Neural progenitor cell (in vitro differentiated cells): Measurements from ENCODE around the gene RHOA. TPM values are rescaled to one million over a fixed set of nuclear protein-coding genes. Genes with fewer than 3 reads are reported as not detected.
"Not testable (repeated sequence)": the region's sequence is repeated elsewhere in the genome, so short reads cannot be mapped to it uniquely, and the experiment has no call there.

Experiments used
- DNase-seq: peaks from one replicate; pipeline ENCODE4 v3.0.0-alpha.2; 2016; ENCODE audit warnings: low spot score
- H2AFZ ChIP-seq: fragments of 200-600 bp; sonication (generic); replicated peaks from 2 replicates; pipeline ENCODE4 v1.6.1; 2016; ENCODE audit warnings: antibody characterized with exemption
- H3F3A ChIP-seq: fragments of 200-600 bp; sonication (generic); 2 replicates; pipeline ENCODE4 v1.6.1; 2016; ENCODE audit warnings: antibody characterized with exemption, low read depth
- H3K27ac ChIP-seq: fragments of 200-600 bp; sonication (generic); 2 replicates; pipeline ENCODE4 v1.5.1; 2016; ENCODE audit warnings: mild to moderate bottlenecking
- H3K27me3 ChIP-seq: fragments of 200-600 bp; sonication (generic); 2 replicates; pipeline ENCODE4 v1.6.1; 2016; ENCODE audit warnings: mild to moderate bottlenecking, moderate library complexity
- H3K36me3 ChIP-seq: fragments of 200-600 bp; sonication (generic); 2 replicates; pipeline ENCODE4 v1.5.1; 2016
- H3K4me1 ChIP-seq: fragments of 200-600 bp; sonication (generic); 2 replicates; pipeline ENCODE4 v1.6.1; 2016; ENCODE audit warnings: mixed run types
- H3K4me2 ChIP-seq: fragments of 200-600 bp; sonication (generic); 2 replicates; pipeline ENCODE4 v1.6.1; 2016
- H3K4me3 ChIP-seq: fragments of 200-600 bp; sonication (generic); 2 replicates; pipeline ENCODE4 v1.5.1; 2016
- H3K79me2 ChIP-seq: fragments of 200-600 bp; sonication (generic); 2 replicates; pipeline ENCODE4 v1.6.1; 2016; ENCODE audit warnings: low read depth
- H3K9ac ChIP-seq: fragments of 200-600 bp; sonication (generic); 2 replicates; pipeline ENCODE4 v1.6.1; 2016
- H3K9me3 ChIP-seq: fragments of 200-600 bp; sonication (generic); 2 replicates; pipeline ENCODE4 v1.5.1; 2016; ENCODE audit warnings: low read depth
- H4K20me1 ChIP-seq: fragments of 200-600 bp; sonication (generic); 2 replicates; pipeline ENCODE4 v1.6.1; 2016; ENCODE audit warnings: low read depth
- H3K27ac Mint-ChIP-seq: 3 replicates; pipeline ENCODE4 v1.8.0; 2021; ENCODE audit warnings: mixed read lengths
- H3K27me3 Mint-ChIP-seq: 2 replicates; pipeline ENCODE4 v1.8.0; 2022; ENCODE audit warnings: low read depth, mild to moderate bottlenecking, inconsistent platforms, moderate library complexity, mixed read lengths; ENCODE audit not compliant: insufficient read depth
- H3K36me3 Mint-ChIP-seq: 3 replicates; pipeline ENCODE4 v1.8.0; 2021; ENCODE audit warnings: mixed read lengths
- H3K4me1 Mint-ChIP-seq: 3 replicates; pipeline ENCODE4 v1.8.0; 2021; ENCODE audit warnings: mixed read lengths
- H3K4me3 Mint-ChIP-seq: 3 replicates; pipeline ENCODE4 v1.8.0; 2021; ENCODE audit warnings: mild to moderate bottlenecking, moderate library complexity, mixed read lengths
- H3K9me3 Mint-ChIP-seq: 3 replicates; pipeline ENCODE4 v1.8.0; 2020; ENCODE audit warnings: mixed read lengths
- EZH2 ChIP-seq: fragments of 200-600 bp; sonication (generic); IDR thresholded peaks from 2 replicates; pipeline ENCODE4 v1.6.1; 2017; ENCODE audit warnings: antibody characterized with exemption, mild to moderate bottlenecking, moderate library complexity
- EZH2phosphoT487 ChIP-seq: fragments of 200-600 bp; sonication (generic); IDR thresholded peaks from 2 replicates; pipeline ENCODE4 v1.6.1; 2017; ENCODE audit warnings: antibody characterized with exemption
- total RNA-seq: library from RNA; depleted of rRNA; stranded (reverse); fragments of >200 nt; gene quantifications from 2 replicates; pipeline ENCODE4 v1.2.3, GENCODE V29; 2015; ENCODE audit warnings: low replicate concordance
- TF ChIP-seq, protein P1 (sequence below): fragments of 200-600 bp; sonication (generic); IDR thresholded peaks from 2 replicates; pipeline ENCODE4 v1.5.1; 2017; ENCODE audit warnings: antibody characterized with exemption, mild to moderate bottlenecking

RHOA gene
- total RNA-seq, 1 donor from 2014 or later: 460 TPM

- H3K27ac ChIP-seq: no peak overlapping the region
- H3K9me3 Mint-ChIP-seq: peaks cover 3% of the 10 kb centered on the region
Measured at GRCh38 chr3:49397470-49397869, 14.3 kb downstream of the RHOA start.

GRCh38 chr3:49391310-49391709 lies 20.5 kb downstream of the RHOA start:
- not testable (repeated sequence) for H2AFZ ChIP-seq, H3K27ac Mint-ChIP-seq, H3K4me3 Mint-ChIP-seq, H3K27me3 Mint-ChIP-seq, H3K9ac ChIP-seq, H3K4me2 ChIP-seq, H3F3A ChIP-seq, H3K36me3 ChIP-seq, H3K9me3 ChIP-seq, H3K9me3 Mint-ChIP-seq, H3K27ac ChIP-seq, H3K4me3 ChIP-seq, DNase-seq, H3K4me1 ChIP-seq, H3K4me1 Mint-ChIP-seq, H3K27me3 ChIP-seq
- peaks cover 88% of the 10 kb centered on the region for H4K20me1 ChIP-seq
- peaks cover 100% of the 10 kb centered on the region for H3K79me2 ChIP-seq
- peaks cover 27% of the 10 kb centered on the region for H3K36me3 Mint-ChIP-seq

More at GRCh38 chr3:49397470-49397869, 14.3 kb downstream of the RHOA start:
- Histone ChIP-seq H3K79me2 (peaks cover 100% of the 10 kb centered on the region), H3K9ac (no peak overlapping the region), H2AFZ (no peak overlapping the region), H3F3A (peaks cover 3% of the 10 kb centered on the region), H3K4me1 (no peaks in the 10 kb centered on the region), H3K27me3 (no peaks in the 10 kb centered on the region), H3K36me3 (no peaks in the 10 kb centered on the region), H3K4me2 (no peak overlapping the region), H4K20me1 (peaks cover 84% of the 10 kb centered on the region), H3K9me3 (no peaks in the 10 kb centered on the region), H3K4me3 (no peak overlapping the region)
- TF ChIP-seq, protein P1, sequence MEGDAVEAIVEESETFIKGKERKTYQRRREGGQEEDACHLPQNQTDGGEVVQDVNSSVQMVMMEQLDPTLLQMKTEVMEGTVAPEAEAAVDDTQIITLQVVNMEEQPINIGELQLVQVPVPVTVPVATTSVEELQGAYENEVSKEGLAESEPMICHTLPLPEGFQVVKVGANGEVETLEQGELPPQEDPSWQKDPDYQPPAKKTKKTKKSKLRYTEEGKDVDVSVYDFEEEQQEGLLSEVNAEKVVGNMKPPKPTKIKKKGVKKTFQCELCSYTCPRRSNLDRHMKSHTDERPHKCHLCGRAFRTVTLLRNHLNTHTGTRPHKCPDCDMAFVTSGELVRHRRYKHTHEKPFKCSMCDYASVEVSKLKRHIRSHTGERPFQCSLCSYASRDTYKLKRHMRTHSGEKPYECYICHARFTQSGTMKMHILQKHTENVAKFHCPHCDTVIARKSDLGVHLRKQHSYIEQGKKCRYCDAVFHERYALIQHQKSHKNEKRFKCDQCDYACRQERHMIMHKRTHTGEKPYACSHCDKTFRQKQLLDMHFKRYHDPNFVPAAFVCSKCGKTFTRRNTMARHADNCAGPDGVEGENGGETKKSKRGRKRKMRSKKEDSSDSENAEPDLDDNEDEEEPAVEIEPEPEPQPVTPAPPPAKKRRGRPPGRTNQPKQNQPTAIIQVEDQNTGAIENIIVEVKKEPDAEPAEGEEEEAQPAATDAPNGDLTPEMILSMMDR: no peak
- no peak for TF ChIP-seq EZH2phosphoT487
- no peak for TF ChIP-seq EZH2
- Mint-ChIP-seq H3K4me1 (peaks cover 16% of the 10 kb centered on the region), H3K27me3 (peaks cover 2% of the 10 kb centered on the region), H3K36me3 (peaks cover 38% of the 10 kb centered on the region), H3K27ac (no peak overlapping the region), H3K4me3 (no peak overlapping the region)
- peak; percentile 33 for DNase-seq

DNA sequence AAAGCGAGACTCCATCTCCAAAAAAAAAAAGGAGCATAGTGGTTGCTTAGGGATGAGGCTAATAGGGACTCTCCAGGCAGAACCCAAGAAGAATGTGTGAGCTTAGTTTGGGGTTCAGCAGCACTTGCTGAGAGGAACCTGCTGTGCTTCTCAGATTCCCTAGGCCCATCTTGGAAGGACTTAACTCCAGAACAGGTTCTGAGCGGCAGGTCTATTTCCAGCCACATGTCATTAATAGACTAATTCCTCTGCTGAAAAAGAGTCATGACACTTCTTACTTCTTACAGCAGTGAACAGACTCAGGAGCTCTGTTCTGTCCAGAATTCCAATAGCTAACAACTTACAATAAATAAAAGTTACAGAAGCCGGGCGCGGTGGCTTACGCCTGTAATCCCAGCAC lies 22.5 kb downstream of the RHOA start:
- peaks cover 90% of the 10 kb centered on the region for H4K20me1 ChIP-seq
- H3K27me3 Mint-ChIP-seq: peaks cover 3% of the 10 kb centered on the region
- TF ChIP-seq EZH2 (no peak), EZH2phosphoT487 (no peak)
- TF ChIP-seq, protein P1: no peak
- no peak overlapping the region for H3K9ac ChIP-seq
- no peaks in the 10 kb centered on the region for H3K9me3 ChIP-seq
- no peaks in the 10 kb centered on the region for H3K36me3 ChIP-seq
- H3K4me3 Mint-ChIP-seq: no peak overlapping the region
- DNase-seq: no peak
- peaks cover 16% of the 10 kb centered on the region for H3K36me3 Mint-ChIP-seq
- no peaks in the 10 kb centered on the region for H3K27me3 ChIP-seq
- H2AFZ ChIP-seq: no peak overlapping the region
- H3K79me2 ChIP-seq: peaks cover 100% of the 10 kb centered on the region
- no peak overlapping the region for H3K4me3 ChIP-seq
- no peak overlapping the region for H3K27ac ChIP-seq
- no peak overlapping the region for H3K27ac Mint-ChIP-seq
- no peaks in the 10 kb centered on the region for H3K9me3 Mint-ChIP-seq
- no peak overlapping the region for H3K4me2 ChIP-seq
- H3K4me1 ChIP-seq: no peaks in the 10 kb centered on the region
- peaks cover 2% of the 10 kb centered on the region for H3K4me1 Mint-ChIP-seq
- peaks cover 4% of the 10 kb centered on the region for H3F3A ChIP-seq

GRCh38 chr3:49388289-49388820 lies 23.4 kb downstream of the RHOA start:
- Mint-ChIP-seq H3K4me1 (no peaks in the 10 kb centered on the region), H3K27me3 (peaks cover 3% of the 10 kb centered on the region), H3K36me3 (peaks cover 18% of the 10 kb centered on the region), H3K27ac (no peak overlapping the region), H3K4me3 (no peak overlapping the region), H3K9me3 (no peaks in the 10 kb centered on the region)
- Histone ChIP-seq H3K79me2 (peaks cover 100% of the 10 kb centered on the region), H3K4me3 (no peak overlapping the region), H3K36me3 (no peaks in the 10 kb centered on the region), H3K27ac (no peak overlapping the region), H3K4me2 (no peak overlapping the region), H3K9ac (no peak overlapping the region), H3F3A (peaks cover 4% of the 10 kb centered on the region), H4K20me1 (peaks cover 92% of the 10 kb centered on the region), H3K4me1 (no peaks in the 10 kb centered on the region), H3K9me3 (no peaks in the 10 kb centered on the region), H2AFZ (no peak overlapping the region), H3K27me3 (no peaks in the 10 kb centered on the region)
- TF ChIP-seq EZH2phosphoT487 (no peak), EZH2 (no peak)
- TF ChIP-seq, protein P1: no peak
- DNase-seq: no peak
